Esophagus muscularis mucosa (tissue), 4 donors: ENCODE measurements around the gene CDH15.

Experiments
- CTCF ChIP-seq, 3 experiments: fragments of 200-600 bp in 2 of 3; fragments of 450-650 bp in 1 of 3; sonication (generic) in 2 of 3; IDR thresholded peaks; one replicate each; pipeline ENCODE4 v1.5.1; 2017 to 2019; ENCODE audit warnings: antibody characterized with exemption in 3 of 3, mild to moderate bottlenecking in 2 of 3, moderate library complexity in 1 of 3
- EP300 ChIP-seq: sonication (generic); formaldehyde crosslinking; IDR thresholded peaks from one replicate; pipeline ENCODE4 v1.6.1; 2017; ENCODE audit warnings: antibody characterized with exemption
- POLR2A ChIP-seq: fragments of 450-650 bp; IDR thresholded peaks from one replicate; pipeline ENCODE4 v1.6.1; 2017; ENCODE audit warnings: antibody characterized with exemption, moderate library complexity, mild to moderate bottlenecking, low read depth

GRCh38 chr16:89150090-89150835 is 21.3 kb upstream of the CDH15 start:
- no peak for TF ChIP-seq CTCF (IDR thresholded peaks at IDR 0.05)
- no peak for TF ChIP-seq EP300
- no peak for TF ChIP-seq POLR2A
